Measurements from ENCODE around the gene FASTKD3. TPM values are rescaled to one million over a fixed set of nuclear protein-coding genes. Genes with fewer than 3 reads are reported as not detected.

FASTKD3 gene
- total and polyA plus RNA-seq, 2 experiments from 2014 or later, result 14.7 to 22.4 TPM

DNA sequence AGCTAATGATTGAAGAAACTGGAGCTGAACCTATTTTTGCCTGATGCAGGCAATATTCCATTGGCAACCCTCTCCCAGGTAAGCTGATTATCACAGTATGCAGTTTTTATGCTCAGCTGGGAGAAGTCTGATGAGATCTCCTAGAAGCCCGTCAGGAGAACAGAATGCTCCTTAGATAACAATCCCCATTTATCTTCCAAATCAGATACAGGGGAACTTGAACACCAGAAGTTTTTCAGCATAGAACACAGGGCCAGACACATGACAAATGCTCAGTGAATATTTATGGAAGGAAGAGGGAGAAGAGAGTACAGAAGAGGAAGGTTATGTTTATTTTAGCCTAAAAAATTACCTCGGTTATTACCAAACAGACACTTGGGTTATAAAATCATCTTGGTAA lies 55.8 kb downstream of the FASTKD3 start:
- Histone ChIP-seq H3K4me1 (ENCODE audit: insufficient read depth) (no peaks in the 10 kb centered on the region), H3K4me2 (no peak overlapping the region), H2AFZ (no peak overlapping the region), H3K27me3 (no peaks in the 10 kb centered on the region), H4K20me1 (ENCODE audit: insufficient read depth, poor library complexity, severe bottlenecking) (no peaks in the 10 kb centered on the region), H3K79me2 (no peaks in the 10 kb centered on the region), H3K36me3 (replicated peaks; ENCODE audit: insufficient read depth, low read depth) (no peaks in the 10 kb centered on the region), H3K9me2 (replicated peaks; ENCODE audit: insufficient read depth) (no peaks in the 10 kb centered on the region), H3K27ac (no peak overlapping the region), H3K4me3 (no peak overlapping the region), H3K9me3 (ENCODE audit: low read depth) (no peaks in the 10 kb centered on the region)
- DNase-seq (ENCODE audit: low spot score), result no peak
- TF ChIP-seq, protein P1, sequence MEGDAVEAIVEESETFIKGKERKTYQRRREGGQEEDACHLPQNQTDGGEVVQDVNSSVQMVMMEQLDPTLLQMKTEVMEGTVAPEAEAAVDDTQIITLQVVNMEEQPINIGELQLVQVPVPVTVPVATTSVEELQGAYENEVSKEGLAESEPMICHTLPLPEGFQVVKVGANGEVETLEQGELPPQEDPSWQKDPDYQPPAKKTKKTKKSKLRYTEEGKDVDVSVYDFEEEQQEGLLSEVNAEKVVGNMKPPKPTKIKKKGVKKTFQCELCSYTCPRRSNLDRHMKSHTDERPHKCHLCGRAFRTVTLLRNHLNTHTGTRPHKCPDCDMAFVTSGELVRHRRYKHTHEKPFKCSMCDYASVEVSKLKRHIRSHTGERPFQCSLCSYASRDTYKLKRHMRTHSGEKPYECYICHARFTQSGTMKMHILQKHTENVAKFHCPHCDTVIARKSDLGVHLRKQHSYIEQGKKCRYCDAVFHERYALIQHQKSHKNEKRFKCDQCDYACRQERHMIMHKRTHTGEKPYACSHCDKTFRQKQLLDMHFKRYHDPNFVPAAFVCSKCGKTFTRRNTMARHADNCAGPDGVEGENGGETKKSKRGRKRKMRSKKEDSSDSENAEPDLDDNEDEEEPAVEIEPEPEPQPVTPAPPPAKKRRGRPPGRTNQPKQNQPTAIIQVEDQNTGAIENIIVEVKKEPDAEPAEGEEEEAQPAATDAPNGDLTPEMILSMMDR (IDR thresholded peaks at IDR 0.05; ENCODE audit: poor library complexity), result no peak
- TF ChIP-seq EZH2 (IDR thresholded peaks at IDR 0.05; ENCODE audit: borderline replicate concordance) (no peak), EZH2phosphoT487 (IDR thresholded peaks at IDR 0.05; ENCODE audit: low read depth, severe bottlenecking, unreplicated experiment) (no peak)
- 72% methylated on average over 2 of the region's 2 CpGs for WGBS (ENCODE audit: low lambda C conversion rate, missing lambda C conversion rate)

DNA sequence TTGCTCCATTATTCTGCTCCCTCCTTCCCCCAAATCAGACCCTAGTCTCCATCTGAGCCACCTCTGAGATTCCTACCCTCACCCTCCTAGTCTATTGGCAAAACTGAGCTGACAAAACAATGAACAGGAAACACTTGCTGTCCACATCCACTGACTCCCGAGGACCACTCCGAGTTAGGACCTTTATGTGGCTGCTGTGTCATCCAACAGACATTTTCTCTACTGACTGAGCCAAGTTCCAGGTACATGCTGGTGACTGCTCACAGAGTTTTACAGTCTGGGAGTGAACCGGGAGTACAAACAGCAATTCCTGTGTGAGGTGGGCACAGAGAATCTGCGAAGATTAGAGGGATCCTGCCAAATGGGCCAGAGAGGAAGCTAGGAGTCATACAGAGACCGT lies 57.1 kb downstream of the FASTKD3 start:
- no peak for DNase-seq (ENCODE audit: low spot score)
- Histone ChIP-seq H2AFZ (no peak overlapping the region), H4K20me1 (ENCODE audit: insufficient read depth, poor library complexity, severe bottlenecking) (no peaks in the 10 kb centered on the region), H3K4me3 (no peak overlapping the region), H3K4me2 (no peak overlapping the region), H3K36me3 (replicated peaks; ENCODE audit: insufficient read depth, low read depth) (no peaks in the 10 kb centered on the region), H3K9me2 (replicated peaks; ENCODE audit: insufficient read depth) (no peaks in the 10 kb centered on the region), H3K27me3 (no peaks in the 10 kb centered on the region), H3K9me3 (ENCODE audit: low read depth) (no peaks in the 10 kb centered on the region), H3K4me1 (ENCODE audit: insufficient read depth) (no peaks in the 10 kb centered on the region), H3K27ac (no peak overlapping the region), H3K79me2 (no peaks in the 10 kb centered on the region)
- TF ChIP-seq EZH2 (IDR thresholded peaks at IDR 0.05; ENCODE audit: borderline replicate concordance) (no peak), EZH2phosphoT487 (IDR thresholded peaks at IDR 0.05; ENCODE audit: low read depth, severe bottlenecking, unreplicated experiment) (no peak)
- TF ChIP-seq, protein P1 (IDR thresholded peaks at IDR 0.05; ENCODE audit: poor library complexity), result no peak
- 82% methylated on average over 5 of the region's 5 CpGs for WGBS (ENCODE audit: low lambda C conversion rate, missing lambda C conversion rate)

Other genes with a start within 250 kb of the FASTKD3 start
- gene CFAP90, start 17.9 kb downstream of the FASTKD3 start, total RNA-seq, result 0.08 and 0.30 TPM in 2 replicates
- 1.0 and 1.7 TPM in 2 replicates for gene CFAP90, start 17.9 kb downstream of the FASTKD3 start, polyA plus RNA-seq
- 28.0 and 29.9 TPM in 2 replicates for gene MTRR, start 117 bp upstream of the FASTKD3 start, total RNA-seq
- gene MTRR, start 117 bp upstream of the FASTKD3 start, polyA plus RNA-seq, result 18.0 and 24.8 TPM in 2 replicates